Brain microvascular endothelial cell (primary cell): ENCODE data around the gene ENPP1.

Experiments
- DNase-seq: peaks from one replicate; pipeline ENCODE4 v3.0.0-alpha.2; 2020
- H3K27ac ChIP-seq: fragments of 250-450 bp; sonication (Bioruptor Pico); 2 replicates; pipeline ENCODE4 v1.5.1; 2020; ENCODE audit warnings: mild to moderate bottlenecking, moderate library complexity
- H3K27me3 ChIP-seq: fragments of 250-450 bp; sonication (Bioruptor Pico); replicated peaks from 2 replicates; pipeline ENCODE4 v1.5.1; 2020; ENCODE audit warnings: mild to moderate bottlenecking
- H3K36me3 ChIP-seq: fragments of 250-450 bp; sonication (Bioruptor Pico); replicated peaks from 2 replicates; pipeline ENCODE4 v1.5.1; 2020; ENCODE audit warnings: mild to moderate bottlenecking
- H3K4me3 ChIP-seq: 2 replicates; pipeline ENCODE4 v1.5.1; 2011; ENCODE audit warnings: low read depth, mild to moderate bottlenecking, control low read depth, low read length, moderate library complexity
- in situ Hi-C: cut with HindIII; loops from 2 replicates; pipeline ENCODE4 v1.10.0; 2017; ENCODE audit warnings: low sequenced_read_pairs, low pct_ligation_motif_present
- TF ChIP-seq, protein P1 (sequence below): IDR thresholded peaks from 2 replicates; pipeline ENCODE4 v1.5.1; 2011; ENCODE audit warnings: low read depth, mild to moderate bottlenecking, moderate library complexity, low read length, control low read depth, inconsistent platforms; ENCODE audit errors: missing control alignments

ENPP1 gene

DNA sequence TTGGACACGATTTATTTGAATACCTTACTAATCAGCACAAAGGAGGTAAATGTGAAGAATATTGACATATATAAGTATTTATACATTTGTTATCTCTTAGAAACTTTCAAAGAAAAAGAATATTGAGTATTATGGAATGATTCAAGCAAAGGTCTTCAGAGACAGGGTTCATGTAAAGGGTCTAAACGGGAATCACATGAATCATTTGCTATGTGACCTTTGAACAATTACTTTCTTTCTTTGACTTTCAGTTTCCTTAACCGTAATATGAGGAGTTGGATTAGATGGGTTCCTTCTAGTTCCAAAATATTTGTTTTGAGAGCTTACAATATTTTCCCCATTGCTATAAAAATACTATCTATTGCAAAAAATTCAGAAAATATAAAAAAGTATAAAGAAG lies 14.3 kb downstream of the ENPP1 start:
- H3K27ac ChIP-seq, result no peak overlapping the region
- no peak for DNase-seq
- H3K27me3 ChIP-seq, result no peaks in the 10 kb centered on the region
- TF ChIP-seq, protein P1, sequence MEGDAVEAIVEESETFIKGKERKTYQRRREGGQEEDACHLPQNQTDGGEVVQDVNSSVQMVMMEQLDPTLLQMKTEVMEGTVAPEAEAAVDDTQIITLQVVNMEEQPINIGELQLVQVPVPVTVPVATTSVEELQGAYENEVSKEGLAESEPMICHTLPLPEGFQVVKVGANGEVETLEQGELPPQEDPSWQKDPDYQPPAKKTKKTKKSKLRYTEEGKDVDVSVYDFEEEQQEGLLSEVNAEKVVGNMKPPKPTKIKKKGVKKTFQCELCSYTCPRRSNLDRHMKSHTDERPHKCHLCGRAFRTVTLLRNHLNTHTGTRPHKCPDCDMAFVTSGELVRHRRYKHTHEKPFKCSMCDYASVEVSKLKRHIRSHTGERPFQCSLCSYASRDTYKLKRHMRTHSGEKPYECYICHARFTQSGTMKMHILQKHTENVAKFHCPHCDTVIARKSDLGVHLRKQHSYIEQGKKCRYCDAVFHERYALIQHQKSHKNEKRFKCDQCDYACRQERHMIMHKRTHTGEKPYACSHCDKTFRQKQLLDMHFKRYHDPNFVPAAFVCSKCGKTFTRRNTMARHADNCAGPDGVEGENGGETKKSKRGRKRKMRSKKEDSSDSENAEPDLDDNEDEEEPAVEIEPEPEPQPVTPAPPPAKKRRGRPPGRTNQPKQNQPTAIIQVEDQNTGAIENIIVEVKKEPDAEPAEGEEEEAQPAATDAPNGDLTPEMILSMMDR, result no peak
- H3K4me3 ChIP-seq, result no peak overlapping the region
- no peaks in the 10 kb centered on the region for H3K36me3 ChIP-seq
- in situ Hi-C loops, result no loop called here

DNA sequence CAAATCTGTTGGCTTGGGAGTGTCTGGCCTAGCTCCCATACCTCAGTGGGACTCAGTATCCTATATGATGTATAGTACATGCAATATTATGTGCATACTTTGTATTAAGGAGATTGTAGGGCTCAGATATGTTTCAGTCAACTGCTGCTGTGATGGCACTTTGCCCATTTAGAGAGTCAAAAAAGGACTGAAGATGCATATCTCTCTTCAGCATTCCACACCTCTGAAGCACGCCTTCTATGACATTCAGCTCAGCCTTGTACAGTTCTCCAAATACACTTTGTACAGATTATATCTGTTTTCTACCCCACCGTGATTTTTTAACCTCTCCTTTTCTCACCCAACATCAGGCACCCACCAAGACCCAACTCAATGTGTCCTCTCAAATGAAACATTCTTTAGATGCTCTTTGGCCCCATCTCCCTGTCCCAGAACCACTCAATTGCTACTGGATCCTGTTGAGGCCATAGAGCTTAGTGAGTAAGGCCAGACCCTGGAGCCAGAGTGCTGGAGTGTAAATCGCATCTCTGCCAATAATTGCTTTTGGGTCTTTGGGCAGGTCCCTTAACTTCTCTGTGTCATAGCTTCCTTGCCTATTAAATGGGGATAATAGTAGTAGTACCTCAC lies 15.6 kb downstream of the ENPP1 start:
- H3K27ac ChIP-seq, result no peak overlapping the region
- TF ChIP-seq, protein P1, result no peak
- H3K36me3 ChIP-seq, result no peaks in the 10 kb centered on the region
- in situ Hi-C loops, result no loop called here
- DNase-seq, result peak; percentile 63
- no peaks in the 10 kb centered on the region for H3K27me3 ChIP-seq
- H3K4me3 ChIP-seq, result no peak overlapping the region

DNA sequence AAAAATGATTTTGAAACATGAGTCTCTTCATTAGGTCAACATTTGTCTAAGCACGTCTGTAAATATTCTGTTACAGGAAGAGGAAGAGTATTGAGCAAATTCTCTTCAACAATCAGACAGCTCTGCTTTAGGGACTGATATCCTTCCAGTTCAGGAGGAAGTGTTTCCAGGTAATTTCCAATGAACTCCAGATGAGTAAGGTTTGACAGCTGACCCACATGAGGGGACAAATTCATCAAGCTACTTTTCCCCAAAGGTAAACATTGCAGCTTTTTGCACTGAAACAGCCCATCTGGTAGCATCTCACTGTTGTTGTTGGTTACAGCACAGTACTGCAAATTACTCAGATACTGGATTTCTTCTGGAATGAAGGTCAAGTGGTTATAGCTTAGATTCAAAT lies 18.1 kb downstream of the ENPP1 start:
- Histone ChIP-seq H3K27ac (no peak overlapping the region), H3K36me3 (no peaks in the 10 kb centered on the region), H3K4me3 (no peak overlapping the region), H3K27me3 (no peaks in the 10 kb centered on the region)
- DNase-seq, result peak; percentile 20
- in situ Hi-C loops, result no loop called here
- TF ChIP-seq, protein P1, result no peak

DNA sequence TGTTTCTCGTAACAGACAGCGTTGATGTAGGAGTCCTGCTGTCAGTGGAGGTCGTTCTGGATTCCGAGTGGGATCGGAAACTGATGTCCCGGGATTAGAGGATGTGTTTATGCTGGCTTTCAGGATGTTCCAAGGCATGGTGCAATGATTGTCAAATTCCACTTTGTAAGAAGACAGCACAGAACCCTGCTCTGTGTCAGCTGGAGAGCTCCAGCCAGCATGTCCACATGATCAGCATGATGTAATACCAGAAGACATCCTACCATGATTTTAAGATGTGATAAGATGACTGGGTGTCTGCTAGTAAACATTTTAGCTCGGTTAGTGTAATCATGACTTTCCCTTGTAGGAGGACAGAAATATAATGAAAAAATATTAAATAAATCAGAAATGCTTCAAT lies 20.3 kb downstream of the ENPP1 start:
- no peak overlapping the region for H3K4me3 ChIP-seq
- in situ Hi-C loops, result no loop called here
- TF ChIP-seq, protein P1, result no peak
- no peaks in the 10 kb centered on the region for H3K36me3 ChIP-seq
- no peak overlapping the region for H3K27ac ChIP-seq
- DNase-seq, result peak; percentile 32
- H3K27me3 ChIP-seq, result no peaks in the 10 kb centered on the region

DNA sequence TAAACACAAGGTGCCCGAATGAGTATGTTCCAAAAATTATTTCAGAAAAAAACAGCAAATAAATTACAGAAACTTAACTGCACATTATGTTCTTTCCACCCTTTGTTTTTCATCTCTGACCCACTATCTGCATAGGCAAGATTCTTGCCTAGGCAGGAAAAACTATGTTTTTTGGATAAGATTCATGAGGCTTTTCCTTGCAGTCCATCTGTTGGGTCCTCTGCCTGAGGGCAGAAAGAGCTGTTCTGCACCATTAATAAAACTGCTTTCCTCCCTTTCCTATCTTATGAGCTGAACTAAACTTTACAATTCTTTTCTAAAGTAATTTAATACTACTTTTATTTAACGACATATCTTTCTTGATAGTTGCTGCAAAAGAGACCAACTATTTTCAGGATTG lies 21.1 kb downstream of the ENPP1 start:
- no peak for DNase-seq
- in situ Hi-C loops, result no loop called here

DNA sequence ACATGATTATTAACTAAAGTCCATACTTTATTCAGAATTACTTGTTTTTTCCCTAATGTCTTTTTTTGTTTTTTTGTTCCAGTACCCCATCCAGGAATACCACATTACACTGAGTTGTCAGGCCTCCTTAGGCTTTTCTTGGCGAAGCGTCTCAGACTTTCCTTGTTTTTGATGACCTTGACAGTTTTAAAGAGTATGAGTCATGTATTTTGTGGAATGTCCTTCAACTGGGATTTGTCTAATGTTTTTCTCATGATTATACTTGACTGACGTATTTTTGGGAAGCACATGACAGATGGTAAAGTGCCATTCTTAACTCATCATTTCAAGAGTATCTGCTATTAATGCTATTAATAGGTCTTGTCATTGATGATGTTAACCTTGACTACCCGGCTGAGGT lies 23.6 kb downstream of the ENPP1 start:
- peak; percentile 44 for DNase-seq
- TF ChIP-seq, protein P1, result no peak
- in situ Hi-C loops, result no loop called here
- Histone ChIP-seq H3K27ac (peak overlapping the region; percentile 58), H3K36me3 (no peaks in the 10 kb centered on the region), H3K4me3 (no peak overlapping the region), H3K27me3 (no peaks in the 10 kb centered on the region)

More for the DNA sequence above, 21.1 kb downstream of the ENPP1 start:
- no peaks in the 10 kb centered on the region for H3K27me3 ChIP-seq
- no peaks in the 10 kb centered on the region for H3K36me3 ChIP-seq
- H3K4me3 ChIP-seq, result no peak overlapping the region
- TF ChIP-seq, protein P1, result no peak
- no peak overlapping the region for H3K27ac ChIP-seq
